ENCODE results near the gene ACADVL.
"Not testable (repeated sequence)": the region's sequence is repeated elsewhere in the genome, so short reads cannot be mapped to it uniquely, and the experiment has no call there.

The ACADVL gene

GRCh38 chr17:7235693-7236665 is 16.2 kb downstream of the ACADVL start:
- no peak for DNase-seq

DNA sequence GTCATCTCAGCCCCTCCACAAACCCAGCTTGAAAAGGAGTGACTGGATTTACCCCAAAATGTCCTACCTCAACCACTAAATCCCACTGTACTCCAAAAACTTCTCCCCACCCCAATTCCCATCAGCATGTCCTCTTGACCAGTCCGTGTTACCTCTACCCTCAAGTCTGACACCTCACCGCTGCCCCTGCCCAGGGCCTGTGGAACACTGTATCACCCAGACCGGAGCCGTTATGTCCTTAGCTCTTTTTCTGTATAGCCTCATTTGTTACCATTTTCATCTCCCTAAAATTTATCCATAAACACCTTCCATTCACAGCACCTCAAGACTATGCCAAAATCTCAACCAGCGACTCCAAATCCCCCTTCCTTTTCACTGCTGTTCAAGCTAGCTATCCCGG is 17.1 kb downstream of the ACADVL start:
- DNase-seq: no peak

GRCh38 chr17:7237266-7237760 is 17.6 kb downstream of the ACADVL start:
- no peak for DNase-seq

GRCh38 chr17:7237761-7238419 is 18.2 kb downstream of the ACADVL start:
- peak; percentile 58 to 88 (median 75) for DNase-seq

DNA sequence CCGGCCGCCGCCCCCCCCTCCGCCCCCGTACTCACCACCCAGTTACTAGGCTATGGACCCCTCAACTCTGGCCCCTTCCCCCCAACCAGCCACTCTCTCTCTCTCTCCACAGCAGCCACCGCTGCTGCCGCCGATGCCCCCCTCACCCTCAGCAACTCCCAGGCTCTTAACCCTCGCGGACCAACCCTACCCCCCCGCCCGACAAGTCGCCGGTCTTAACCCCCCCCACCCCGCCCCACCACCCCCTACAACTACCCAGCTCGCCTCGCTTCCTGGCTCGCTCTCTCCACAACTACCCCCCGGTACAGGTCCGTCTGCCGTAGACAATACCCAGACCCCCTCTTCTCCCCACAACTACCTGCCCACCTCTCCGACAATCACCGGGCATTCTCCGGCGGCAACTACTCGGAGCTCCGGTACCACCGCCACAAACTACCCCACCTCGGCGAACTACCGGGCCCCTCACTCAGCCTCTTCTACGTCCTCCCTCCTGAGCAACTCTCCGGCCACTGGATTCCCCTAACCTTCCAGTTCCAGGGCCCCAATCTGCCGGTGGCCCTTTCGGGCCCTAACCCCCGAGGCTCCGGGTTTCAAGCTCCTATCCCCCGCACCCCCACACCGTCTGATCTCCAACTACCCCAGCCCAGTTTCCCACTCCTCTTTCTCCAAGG is 18.8 kb downstream of the ACADVL start:
- peak in 2 of 5 experiments; percentile 39 to 71 for DNase-seq

DNA sequence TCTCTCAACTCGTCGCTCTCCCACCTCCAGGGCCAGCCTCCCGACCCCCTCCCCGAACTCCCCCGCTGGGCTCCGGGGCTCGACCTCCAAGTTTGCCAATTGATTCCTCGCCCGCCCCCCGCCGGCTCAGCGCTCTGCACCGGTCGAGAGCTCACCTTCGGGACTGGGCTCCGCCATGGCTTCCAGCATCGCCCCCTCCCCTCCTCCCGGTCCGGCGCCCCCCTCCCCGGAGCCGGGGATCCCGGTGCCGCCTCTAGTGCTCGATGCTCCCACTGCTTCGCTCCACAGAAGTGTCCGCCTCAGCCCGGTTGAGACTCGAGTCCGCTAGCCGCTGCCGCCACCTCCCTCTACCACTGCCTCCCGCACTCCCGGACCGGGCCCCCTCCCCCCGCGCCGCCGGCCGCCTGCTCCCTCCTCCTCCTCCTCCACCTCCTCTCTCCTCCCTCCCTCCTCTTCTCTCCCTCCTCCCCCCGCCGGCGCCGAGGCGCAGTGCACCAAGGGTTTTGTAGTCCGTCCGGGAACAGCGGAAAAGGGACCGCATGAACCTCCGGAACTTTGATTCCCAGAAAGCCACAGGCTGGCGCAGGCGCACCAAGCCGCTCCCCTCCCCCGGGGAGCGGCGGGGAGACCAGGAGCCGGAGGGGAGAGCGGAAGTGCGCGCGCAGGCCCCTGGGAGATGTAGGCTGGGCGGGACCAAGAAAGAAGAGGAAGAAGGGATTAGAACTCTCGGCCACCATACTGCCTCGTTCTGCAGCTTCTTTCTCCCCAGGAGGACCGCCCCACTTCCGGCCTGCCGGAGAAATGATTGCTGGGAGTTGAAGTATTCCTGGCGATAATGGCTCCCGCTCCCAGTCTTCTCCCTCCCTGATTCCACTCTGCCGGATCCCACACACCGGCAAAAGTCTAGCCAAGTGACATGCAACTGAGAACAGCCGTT is 19.6 kb downstream of the ACADVL start, which contains the start of gene PHF23:
PHF23 (minus strand) TSS at position 367 of the 937 bp plus-strand sequence; CDS start at position 189, 178 bp downstream.
- peak; percentile 91 to 100 (median 97) for DNase-seq

- no peak for DNase-seq
Observed at GRCh38 chr17:7240375-7240774, 20.6 kb downstream of the ACADVL start.

DNA sequence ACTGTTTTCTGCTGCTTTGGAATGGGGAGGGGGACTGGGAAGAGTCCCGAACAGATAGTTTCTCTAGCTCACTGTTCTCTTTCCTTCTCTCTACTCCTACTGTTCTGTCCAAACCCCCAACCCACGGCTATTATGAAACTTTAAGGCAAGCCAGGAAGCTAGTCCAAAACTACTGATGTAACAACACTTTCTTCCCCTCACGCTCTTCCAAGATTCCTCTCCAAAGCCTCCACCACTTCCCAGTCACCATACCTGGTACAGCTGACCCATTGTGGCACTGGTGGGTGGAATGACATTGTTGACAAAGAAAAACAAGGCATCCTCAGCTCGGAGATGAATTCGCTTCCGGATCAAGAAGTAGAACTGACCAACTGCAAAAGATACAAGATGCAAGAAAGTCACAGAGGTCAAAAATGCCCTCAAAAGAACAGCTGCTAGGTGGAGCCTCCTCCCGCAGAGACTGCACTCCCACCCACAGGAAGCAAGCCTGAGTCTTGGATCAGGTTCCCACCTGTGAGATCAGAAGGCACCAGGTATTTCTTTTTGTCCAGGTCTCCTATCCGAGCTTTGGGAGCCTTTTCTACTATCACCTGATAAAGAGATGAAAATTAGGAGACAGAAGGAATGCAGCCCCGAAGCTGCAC is 21.5 kb downstream of the ACADVL start:
- DNase-seq: no peak

DNA sequence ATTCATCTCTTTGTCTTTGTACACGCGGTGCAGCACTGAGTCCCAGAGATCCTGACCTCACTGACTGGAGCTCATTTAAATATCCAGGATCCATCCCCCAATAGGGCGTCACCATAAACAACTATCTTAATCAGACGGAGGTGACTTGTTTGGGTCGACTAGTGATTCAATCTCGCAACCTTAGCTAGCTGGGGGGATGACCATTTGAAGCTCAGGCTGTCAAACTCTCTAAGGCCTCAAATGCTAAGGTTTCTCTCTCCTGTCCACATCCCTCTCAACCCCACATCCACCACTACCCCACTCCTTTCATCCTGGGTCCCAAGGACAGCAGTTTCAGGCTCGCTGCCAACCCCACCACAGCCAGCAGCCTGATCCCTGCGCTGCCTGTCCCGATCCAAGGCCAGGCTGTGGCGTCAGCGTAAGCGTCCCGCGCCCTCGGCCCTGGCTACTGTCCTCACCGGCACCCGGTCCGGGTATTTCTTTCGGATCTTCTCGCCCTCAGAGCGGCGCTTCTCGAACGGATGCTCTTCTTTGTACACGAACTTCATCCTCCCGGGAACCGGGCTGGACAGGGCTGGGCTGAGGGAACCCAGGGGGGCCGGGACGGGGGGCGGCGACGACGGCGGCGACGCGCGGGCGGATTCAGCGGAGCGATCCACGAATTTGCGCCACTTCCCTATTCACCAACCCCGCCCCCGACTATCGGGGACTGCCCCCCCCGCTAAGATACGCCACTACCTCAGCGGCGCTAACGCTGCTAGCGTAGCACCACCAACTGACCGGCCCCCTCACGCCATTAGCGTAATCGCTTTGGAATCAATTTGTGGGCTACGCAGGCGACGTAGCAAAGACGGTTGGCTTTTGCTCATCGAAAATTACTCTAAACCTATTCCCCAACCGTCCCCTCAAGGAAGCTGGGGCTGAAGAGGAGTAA is 22.3 kb downstream of the ACADVL start, which contains the start of gene GABARAP:
GABARAP (minus strand) TSS at position 667 of the 934 bp plus-strand sequence; CDS start at position 548, 119 bp downstream.
- peak; percentile 85 to 94 (median 87) for DNase-seq

- DNase-seq: peak; percentile 88 to 97 (median 91)
Observed at GRCh38 chr17:7242717-7243452, 23.1 kb downstream of the ACADVL start.

- DNase-seq: no peak
Observed at GRCh38 chr17:7243453-7243729, 23.7 kb downstream of the ACADVL start.

GRCh38 chr17:7243838-7244237 is 24.1 kb downstream of the ACADVL start:
- not testable (repeated sequence) for DNase-seq

GRCh38 chr17:7246779-7247178 is 27.0 kb downstream of the ACADVL start:
- no peak for DNase-seq

GRCh38 chr17:7248796-7249195 is 29.1 kb downstream of the ACADVL start:
- no peak for DNase-seq

DNA sequence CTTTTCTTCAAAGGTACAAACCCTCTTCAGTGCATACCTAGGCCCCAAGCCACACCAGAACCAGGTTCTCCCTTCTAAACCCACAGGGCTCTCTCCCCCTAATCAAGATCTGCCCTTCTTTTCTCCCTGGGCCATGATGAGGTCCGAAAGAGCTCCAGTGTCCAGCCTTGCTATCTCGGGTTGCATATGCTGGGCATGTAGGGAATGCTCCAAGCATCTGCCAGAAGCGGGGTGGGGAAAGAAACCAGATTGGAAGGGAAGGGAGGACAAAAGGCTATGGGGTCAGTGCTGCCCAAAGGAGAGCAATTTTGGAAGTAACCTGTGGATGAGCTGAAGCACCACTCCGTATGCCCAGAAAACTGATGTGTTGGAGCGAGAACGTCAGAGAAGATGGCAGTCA is 29.5 kb downstream of the ACADVL start:
- no peak for DNase-seq

DNA sequence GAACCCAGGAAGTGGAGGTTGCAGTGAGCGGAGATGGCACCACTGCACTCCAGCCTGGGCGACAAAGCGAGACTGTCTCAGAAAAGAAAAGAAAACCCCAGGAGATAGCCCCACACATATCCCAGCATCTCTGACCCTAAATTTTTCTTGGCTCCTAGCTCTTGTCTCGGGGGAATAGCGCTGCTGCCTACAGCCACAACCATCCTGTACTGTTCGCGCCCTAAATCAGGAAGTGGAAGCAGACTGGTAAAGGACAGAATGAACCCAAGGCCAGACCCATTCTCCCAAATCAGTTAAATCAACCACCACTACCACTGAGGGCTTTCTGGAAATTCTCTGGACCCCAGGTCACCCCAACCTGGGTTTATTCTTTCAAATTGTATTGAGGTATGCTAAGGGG is 30.1 kb downstream of the ACADVL start:
- no peak for DNase-seq

GRCh38 chr17:7250695-7251627 is 31.2 kb downstream of the ACADVL start:
- DNase-seq: no peak

DNA sequence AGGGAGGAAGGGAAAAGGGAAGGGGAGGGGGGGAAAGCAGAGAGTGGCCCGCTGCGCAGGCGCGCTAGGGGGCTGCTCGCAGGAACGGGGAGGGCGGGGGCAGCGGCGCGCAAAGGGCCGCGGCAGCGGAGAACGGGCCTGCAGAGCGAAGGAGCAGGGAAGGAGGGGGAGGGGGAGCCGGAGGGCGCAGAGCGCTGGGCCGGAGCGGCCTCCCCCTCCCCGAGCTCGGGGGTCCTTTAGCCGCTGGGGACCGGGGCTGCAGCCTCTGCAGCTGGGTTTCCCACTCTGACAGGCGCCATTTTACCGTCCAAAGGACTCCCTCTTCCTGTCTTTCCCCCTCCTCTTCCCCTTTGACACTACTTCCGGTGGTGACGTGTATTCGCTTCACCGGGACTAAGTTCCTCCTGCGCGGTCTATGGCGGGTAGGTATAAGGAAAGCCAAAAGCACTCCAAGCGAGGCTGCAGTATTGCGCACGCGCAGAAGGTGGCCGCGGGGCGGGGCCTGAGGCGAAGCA is 32.0 kb downstream of the ACADVL start, which contains the start of gene CTDNEP1:
CTDNEP1 (minus strand) TSS at position 74 of the 515 bp plus-strand sequence. CDS start 438 bp downstream, outside the sequence.
- DNase-seq: peak; percentile 94 to 99 (median 98)
